H1 (cell line): ENCODE data around the gene CAMSAP3. TPM values are rescaled to one million over a fixed set of nuclear protein-coding genes. Genes with fewer than 3 reads are reported as not detected.
A peak's percentile ranks its signal among the peaks of the same experiment; 100 is the strongest.

ENCODE experiments used
- CTCF ChIA-PET: fragments of 300-600 bp; sonication (Branson Sonifier 250); formaldehyde crosslinking; loops from one replicate; lab custom pipeline; 2021; ENCODE audit not compliant: partially characterized antibody; lab: Charles Lee
- POLR2A ChIA-PET: fragments of 300-600 bp; sonication (Branson Sonifier 250); formaldehyde crosslinking; loops from one replicate; lab custom pipeline; 2021; ENCODE audit warnings: inconsistent platforms; ENCODE audit not compliant: partially characterized antibody; lab: Charles Lee
- DNase-seq, 2 experiments: peaks; one replicate each; pipeline versions ENCODE4 v3.0.0 to v3.0.0-alpha.2; 2010 to 2022; ENCODE audit warnings: low spot score in 2 of 2, low read depth in 1 of 2, mixed read lengths in 1 of 2
- FAIRE-seq: peaks from 2 replicates; lab custom pipeline; 2011; peaks lifted over from hg19 to GRCh38; lab: Jason Lieb, UNC
- H2AFZ ChIP-seq: 2 replicates; pipeline ENCODE4 v1.8.1; 2012; ENCODE audit warnings: low read length, inconsistent platforms
- H2AK5ac ChIP-seq: 2 replicates; pipeline ENCODE4 v1.6.1; 2013; ENCODE audit warnings: low read depth, low read length
- H2BK120ac ChIP-seq: replicated peaks from 2 replicates; pipeline ENCODE3; 2013; ENCODE audit warnings: low read depth, low read length, inconsistent platforms
- H2BK12ac ChIP-seq: 2 replicates; pipeline ENCODE4 v1.6.1; 2013; ENCODE audit warnings: low read depth, low read length
- H2BK15ac ChIP-seq: 2 replicates; pipeline ENCODE4 v1.6.1; 2013; ENCODE audit warnings: low read length
- H2BK20ac ChIP-seq: 2 replicates; pipeline ENCODE4 v1.6.1; 2013; ENCODE audit warnings: low read length
- H2BK5ac ChIP-seq: 2 replicates; pipeline ENCODE4 v1.6.1; 2013; ENCODE audit warnings: low read depth, low read length
- H3K14ac ChIP-seq: 2 replicates; pipeline ENCODE4 v1.6.1; 2013; ENCODE audit warnings: inconsistent platforms; ENCODE audit not compliant: insufficient read length
- H3K18ac ChIP-seq: 2 replicates; pipeline ENCODE4 v1.6.1; 2013; ENCODE audit warnings: low read length; ENCODE audit errors: extremely low read depth
- H3K23ac ChIP-seq: 2 replicates; pipeline ENCODE4 v1.6.1; 2013; ENCODE audit warnings: inconsistent platforms; ENCODE audit not compliant: insufficient read length
- H3K23me2 ChIP-seq: 2 replicates; pipeline ENCODE4 v1.6.1; 2013; ENCODE audit warnings: low read depth, low read length
- H3K27ac ChIP-seq: 2 replicates; pipeline ENCODE4 v1.6.1; 2011; ENCODE audit warnings: low read depth, low read length, inconsistent platforms
- H3K27me3 ChIP-seq, 4 experiments: replicated peaks in 1 of 4; 1 replicate in 1 of 4; 2 replicates in 3 of 4; pipeline versions ENCODE4 v1.6.1 to v1.8.1; 2011 to 2013; ENCODE audit warnings: low read length in 3 of 4, mild to moderate bottlenecking in 3 of 4, inconsistent platforms in 2 of 4, mixed read lengths in 2 of 4, moderate library complexity in 1 of 4; ENCODE audit not compliant: control insufficient read depth in 3 of 4, insufficient read depth in 3 of 4; ENCODE audit errors: extremely low read depth in 1 of 4
- H3K36me3 ChIP-seq, 4 experiments: 2 replicates each; pipeline versions ENCODE4 v1.6.1 to v1.8.1; 2011 to 2013; ENCODE audit warnings: mild to moderate bottlenecking in 4 of 4, low read length in 3 of 4, moderate library complexity in 2 of 4, control low read depth in 1 of 4, inconsistent platforms in 1 of 4; ENCODE audit not compliant: insufficient read depth in 4 of 4, control insufficient read depth in 2 of 4
- H3K4ac ChIP-seq: replicated peaks from 2 replicates; pipeline ENCODE3; 2013; ENCODE audit warnings: low read length, low read depth, mixed read lengths, inconsistent platforms; ENCODE audit not compliant: insufficient read length
- H3K4me1 ChIP-seq, 4 experiments: replicated peaks in 1 of 4; 1 replicate in 1 of 4; 2 replicates in 3 of 4; pipeline versions ENCODE4 v1.6.1 to v1.8.1; 2011 to 2013; ENCODE audit warnings: low read length in 3 of 4, inconsistent platforms in 2 of 4, mixed read lengths in 1 of 4; ENCODE audit not compliant: insufficient read depth in 4 of 4, control insufficient read depth in 3 of 4
- H3K4me2 ChIP-seq, 2 experiments: 2 replicates each; pipeline versions ENCODE4 v1.6.1 to v1.8.1; 2011 to 2013; ENCODE audit warnings: low read depth in 2 of 2, low read length in 2 of 2, control low read depth in 1 of 2, inconsistent platforms in 1 of 2, mild to moderate bottlenecking in 1 of 2; ENCODE audit not compliant: insufficient read depth in 1 of 2
- H3K4me3 ChIP-seq, 4 experiments: fragments of 200-600, 300-600 bp in 1 of 4; sonication (generic), shearing (Covaris generic), sonication (Bioruptor Twin) in 1 of 4; 2 replicates each; pipeline versions ENCODE4 v1.5.1 to v1.8.1; 2011 to 2016; ENCODE audit warnings: low read length in 4 of 4, low read depth in 3 of 4, control low read depth in 2 of 4, inconsistent platforms in 2 of 4, mild to moderate bottlenecking in 2 of 4, mixed read lengths in 1 of 4, moderate library complexity in 1 of 4; ENCODE audit not compliant: insufficient read depth in 2 of 4; ENCODE audit errors: extremely low read depth in 1 of 4
- H3K56ac ChIP-seq: replicated peaks from 2 replicates; pipeline ENCODE3; 2013; ENCODE audit warnings: low read depth, mild to moderate bottlenecking, mixed read lengths, low read length, inconsistent platforms; ENCODE audit not compliant: insufficient read length
- H3K79me1 ChIP-seq: 2 replicates; pipeline ENCODE4 v1.6.1; 2013; ENCODE audit warnings: low read depth, low read length, control low read depth
- H3K79me2 ChIP-seq, 2 experiments: 2 replicates each; pipeline versions ENCODE4 v1.6.1 to v1.8.1; 2012 to 2013; ENCODE audit warnings: low read length in 2 of 2, mild to moderate bottlenecking in 2 of 2, inconsistent platforms in 1 of 2; ENCODE audit not compliant: insufficient read depth in 2 of 2, control insufficient read depth in 1 of 2
- H3K9ac ChIP-seq, 4 experiments: replicated peaks in 1 of 4; 1 replicate in 1 of 4; 2 replicates in 3 of 4; pipeline versions ENCODE4 v1.6.1 to v1.8.1; 2011 to 2013; ENCODE audit warnings: low read depth in 3 of 4, low read length in 3 of 4, control low read depth in 2 of 4, mild to moderate bottlenecking in 2 of 4, moderate library complexity in 2 of 4, inconsistent platforms in 1 of 4; ENCODE audit errors: extremely low read depth in 1 of 4
- H3K9me3 ChIP-seq, 2 experiments: 2 replicates each; pipeline versions ENCODE4 v1.6.1 to v1.8.1; 2012 to 2013; ENCODE audit warnings: mild to moderate bottlenecking in 2 of 2, moderate library complexity in 2 of 2, control low read depth in 1 of 2, inconsistent platforms in 1 of 2, low read depth in 1 of 2, low read length in 1 of 2, mixed read lengths in 1 of 2; ENCODE audit not compliant: insufficient read depth in 2 of 2
- H4K20me1 ChIP-seq, 2 experiments: replicated peaks in 1 of 2; 2 replicates each; pipeline versions ENCODE3 to v1.8.1; 2011 to 2013; ENCODE audit warnings: inconsistent platforms in 2 of 2, low read length in 2 of 2, mild to moderate bottlenecking in 1 of 2; ENCODE audit not compliant: insufficient read depth in 2 of 2, control insufficient read depth in 1 of 2
- H4K5ac ChIP-seq: 2 replicates; pipeline ENCODE4 v1.6.1; 2013; ENCODE audit warnings: low read length, low read depth, mixed read lengths, inconsistent platforms; ENCODE audit not compliant: insufficient read length
- H4K8ac ChIP-seq: 2 replicates; pipeline ENCODE4 v1.8.0; 2013; ENCODE audit warnings: mild to moderate bottlenecking, moderate library complexity, low read length, inconsistent platforms; ENCODE audit not compliant: insufficient read depth; ENCODE audit errors: extremely low read depth
- H4K91ac ChIP-seq: replicated peaks from 2 replicates; pipeline ENCODE3; 2013; ENCODE audit warnings: low read length, mixed read lengths, inconsistent platforms; ENCODE audit not compliant: insufficient read length
- CTBP2 ChIP-seq: IDR thresholded peaks from 2 replicates; pipeline ENCODE4 v1.7.0; 2011; ENCODE audit warnings: borderline replicate concordance, mild to moderate bottlenecking, moderate library complexity, mixed read lengths, low read length; ENCODE audit not compliant: insufficient read depth, insufficient read length
- MAFK ChIP-seq: IDR thresholded peaks from 2 replicates; pipeline ENCODE4 v1.6.1; 2012; ENCODE audit warnings: low read depth, mild to moderate bottlenecking, improper control_type of control experiment, low read length
- WGBS, 2 experiments: shearing (Covaris generic) in 1 of 2; methylation state at CpG; one replicate each; pipeline versions ENCODE4 v1.1.6 to v1.1.7; 2013 to 2015; ENCODE audit warnings: low lambda C conversion rate in 2 of 2, mixed read lengths in 2 of 2, inconsistent platforms in 1 of 2, low coverage in 1 of 2, missing lambda C conversion rate in 1 of 2; ENCODE audit not compliant: insufficient replicate concordance in 2 of 2, insufficient coverage in 1 of 2, insufficient read length in 1 of 2; ENCODE audit errors: extremely low coverage in 1 of 2, missing lambda C conversion rate in 1 of 2; 5-methylcytosine and 5-hydroxymethylcytosine counted together
- polyA plus RNA-seq, 7 experiments: library from polyadenylated mRNA; depleted of rRNA in 3 of 7; stranded (reverse) in 5 of 7; unstranded in 2 of 7; fragments of >200 nt in 5 of 7; fragments of 200-250 nt in 2 of 7; gene quantifications; 1 replicate in 5 of 7; 2 replicates in 1 of 7; 4 replicates in 1 of 7; pipeline versions ENCODE4 v1.2.1 to v1.2.3, GENCODE V29; 2011 to 2013; ENCODE audit warnings: missing spikeins in 2 of 7, mixed read lengths in 2 of 7
- total RNA-seq: library from RNA; stranded (reverse); fragmentation: NEBNext Ultra II Directional; extraction: Animal tissue kit (Norgen Biotek cat#: 25700); gene quantifications from 2 replicates; pipeline ENCODE4 v1.2.1, GENCODE V29; 2021
- TF ChIP-seq, protein P1 (sequence below): IDR thresholded peaks from 2 replicates; pipeline ENCODE4 v1.6.1; 2012; ENCODE audit warnings: inconsistent platforms

CAMSAP3 gene
- total and polyA plus RNA-seq, 2 of the 8 experiments (the other 6 are each of a cell fraction or from before 2014, with no cell fraction given) = 11.4 to 30.4 TPM

DNA sequence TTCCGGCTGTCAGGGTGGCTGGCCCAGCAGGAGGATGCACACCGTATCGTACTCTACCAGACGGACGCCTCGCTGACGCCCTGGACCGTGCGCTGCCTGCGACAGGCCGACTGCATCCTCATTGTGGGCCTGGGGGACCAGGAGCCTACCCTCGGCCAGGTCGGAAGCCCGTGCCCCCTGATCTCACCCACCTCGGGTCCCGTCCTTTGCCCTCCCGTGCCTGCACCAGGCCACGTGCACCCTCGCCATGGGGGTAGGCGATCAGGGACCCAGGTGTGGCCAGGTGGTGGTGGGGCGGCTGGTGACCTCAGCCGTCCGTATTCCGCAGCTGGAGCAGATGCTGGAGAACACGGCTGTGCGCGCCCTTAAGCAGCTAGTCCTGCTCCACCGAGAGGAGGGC lies 41.1 kb upstream of the CAMSAP3 start:
- H4K20me1 ChIP-seq = peaks cover 0 to 8% of the 10 kb centered on the region in 2 experiments
- no peak for FAIRE-seq
- H3K36me3 ChIP-seq = peaks cover 10 to 36% (median 23%) of the 10 kb centered on the region in 4 experiments
- H3K9me3 ChIP-seq = no peaks in the 10 kb centered on the region
- H2BK5ac ChIP-seq = no peak overlapping the region
- H3K18ac ChIP-seq = no peak overlapping the region
- peak overlapping the region; percentile 46; the same call in 1 of the 2 replicates for H4K8ac ChIP-seq
- no peak overlapping the region for H3K4ac ChIP-seq
- H2AK5ac ChIP-seq = no peak overlapping the region
- H3K4me1 ChIP-seq = peaks cover 0 to 11% (median 8%) of the 10 kb centered on the region in 4 experiments; a peak in 5 of 7 replicates
- 95% methylated on average over 26 of the region's 28 CpGs; no CpG with 5 or more reads in 1 of the 2 experiments for WGBS, 2 experiments
- no peak for DNase-seq
- no peaks in the 10 kb centered on the region for H3K79me1 ChIP-seq
- no peak overlapping the region for H4K5ac ChIP-seq
- peak overlapping the region in 2 of 4 experiments; percentile 55 to 56; a peak in 3 of 8 replicates for H3K4me3 ChIP-seq
- H3K23ac ChIP-seq = no peak overlapping the region
- no peak overlapping the region for H3K14ac ChIP-seq
- no peaks in the 10 kb centered on the region for H3K27me3 ChIP-seq
- no peak overlapping the region for H2BK120ac ChIP-seq
- no peak overlapping the region for H2BK12ac ChIP-seq
- H2BK15ac ChIP-seq = no peak overlapping the region
- H2BK20ac ChIP-seq = no peak overlapping the region
- H3K56ac ChIP-seq = no peak overlapping the region
- peaks cover 2% of the 10 kb centered on the region; the same call in 1 of the 2 replicates for H3K23me2 ChIP-seq
- CTCF ChIA-PET = interaction anchor here (0.7 to 1.3 kb wide), 4 partner anchors 38 to 315 kb away, joined by 3 to 5 read pairs (median 4); partner anchors contain the start of gene ZNF358
- H3K9ac ChIP-seq = no peak overlapping the region
- H3K4me2 ChIP-seq = peak overlapping the region; percentile 47 to 59
- no peak for TF ChIP-seq MAFK
- TF ChIP-seq CTBP2 = no peak
- TF ChIP-seq, protein P1, sequence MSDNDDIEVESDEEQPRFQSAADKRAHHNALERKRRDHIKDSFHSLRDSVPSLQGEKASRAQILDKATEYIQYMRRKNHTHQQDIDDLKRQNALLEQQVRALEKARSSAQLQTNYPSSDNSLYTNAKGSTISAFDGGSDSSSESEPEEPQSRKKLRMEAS = 0 out of 2 replicates have a peak, but pooled peaks have one; percentile 2
- no peak overlapping the region for H3K27ac ChIP-seq
- H3K79me2 ChIP-seq = no peaks in the 10 kb centered on the region
- H4K91ac ChIP-seq = no peak overlapping the region
- no peak overlapping the region for H2AFZ ChIP-seq
- POLR2A ChIA-PET = interaction anchor here (0.8 to 1.8 kb wide), 7 partner anchors 12 to 75 kb away, joined by 3 to 8 read pairs (median 5); partner anchors contain the start of genes CAMSAP3, PET100, PNPLA6 and XAB2
